ENCODE data around the gene AP5Z1.

GRCh38 chr7:4762121-4763055, 13.0 kb upstream of the AP5Z1 start:
- TF ChIP-seq CTCF (IDR thresholded peaks at IDR 0.05) (no peak), POLR2A (IDR thresholded peaks at IDR 0.05) (no peak)

Measured in heart left ventricle (tissue), 13 donors.